ENCODE results near the gene DUSP28.

The DUSP28 gene

GRCh38 chr2:240597419-240598181 is 37.4 kb downstream of the DUSP28 start:
- no peak overlapping the region for H3K27ac ChIP-seq (ENCODE audit: extremely low read depth, low read depth, low read length)
- H3K4me3 ChIP-seq (ENCODE audit: low read depth, low read length): no peak overlapping the region
- CTCF ChIA-PET: no interaction called here
- no peaks in the 10 kb centered on the region for H3K9me3 ChIP-seq (ENCODE audit: control insufficient read depth, insufficient read depth, low read depth, low read length)
- peaks cover 1 to 73% of the 10 kb centered on the region in 2 experiments for H3K36me3 ChIP-seq (ENCODE audit: control insufficient read depth in 2 of 2, insufficient read depth in 1 of 2, low read length in 2 of 2)
- H3K4me1 ChIP-seq (ENCODE audit: control insufficient read depth, insufficient read depth, low read length): no peaks in the 10 kb centered on the region
- POLR2A ChIA-PET: interaction anchor here (4.5 kb wide), 1 partner anchor 11 kb away, joined by 14 read pairs; the partner anchor contains the start of gene CAPN10
- no peak for TF ChIP-seq MYNN (tag by site-specific recombination; IDR thresholded peaks at IDR 0.05; ENCODE audit: borderline replicate concordance)
- TF ChIP-seq ZNF707 (tag by site-specific recombination; IDR thresholded peaks at IDR 0.05): no peak
- no peak for TF ChIP-seq ZNF132 (tag by site-specific recombination; IDR thresholded peaks at IDR 0.05; ENCODE audit: borderline replicate concordance)
- TF ChIP-seq, protein P1, sequence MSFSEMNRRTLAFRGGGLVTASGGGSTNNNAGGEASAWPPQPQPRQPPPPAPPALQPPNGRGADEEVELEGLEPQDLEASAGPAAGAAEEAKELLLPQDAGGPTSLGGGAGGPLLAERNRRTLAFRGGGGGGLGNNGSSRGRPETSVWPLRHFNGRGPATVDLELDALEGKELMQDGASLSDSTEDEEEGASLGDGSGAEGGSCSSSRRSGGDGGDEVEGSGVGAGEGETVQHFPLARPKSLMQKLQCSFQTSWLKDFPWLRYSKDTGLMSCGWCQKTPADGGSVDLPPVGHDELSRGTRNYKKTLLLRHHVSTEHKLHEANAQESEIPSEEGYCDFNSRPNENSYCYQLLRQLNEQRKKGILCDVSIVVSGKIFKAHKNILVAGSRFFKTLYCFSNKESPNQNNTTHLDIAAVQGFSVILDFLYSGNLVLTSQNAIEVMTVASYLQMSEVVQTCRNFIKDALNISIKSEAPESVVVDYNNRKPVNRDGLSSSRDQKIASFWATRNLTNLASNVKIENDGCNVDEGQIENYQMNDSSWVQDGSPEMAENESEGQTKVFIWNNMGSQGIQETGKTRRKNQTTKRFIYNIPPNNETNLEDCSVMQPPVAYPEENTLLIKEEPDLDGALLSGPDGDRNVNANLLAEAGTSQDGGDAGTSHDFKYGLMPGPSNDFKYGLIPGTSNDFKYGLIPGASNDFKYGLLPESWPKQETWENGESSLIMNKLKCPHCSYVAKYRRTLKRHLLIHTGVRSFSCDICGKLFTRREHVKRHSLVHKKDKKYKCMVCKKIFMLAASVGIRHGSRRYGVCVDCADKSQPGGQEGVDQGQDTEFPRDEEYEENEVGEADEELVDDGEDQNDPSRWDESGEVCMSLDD (tag by site-specific recombination; IDR thresholded peaks at IDR 0.05): no peak
- TF ChIP-seq ZNF514 (tag by site-specific recombination; IDR thresholded peaks at IDR 0.05): no peak
- no peak for TF ChIP-seq ZNF324 (tag by site-specific recombination; IDR thresholded peaks at IDR 0.05)
- no peak for TF ChIP-seq ZNF660 (tag by site-specific recombination; IDR thresholded peaks at IDR 0.05)
- no peak for TF ChIP-seq ZNF560 (tag by site-specific recombination; IDR thresholded peaks at IDR 0.05; ENCODE audit: borderline replicate concordance)
- no peak for TF ChIP-seq ZNF596 (tag by site-specific recombination; IDR thresholded peaks at IDR 0.05)
- TF ChIP-seq ZNF549 (tag by site-specific recombination; IDR thresholded peaks at IDR 0.05): no peak
- TF ChIP-seq, protein P2, sequence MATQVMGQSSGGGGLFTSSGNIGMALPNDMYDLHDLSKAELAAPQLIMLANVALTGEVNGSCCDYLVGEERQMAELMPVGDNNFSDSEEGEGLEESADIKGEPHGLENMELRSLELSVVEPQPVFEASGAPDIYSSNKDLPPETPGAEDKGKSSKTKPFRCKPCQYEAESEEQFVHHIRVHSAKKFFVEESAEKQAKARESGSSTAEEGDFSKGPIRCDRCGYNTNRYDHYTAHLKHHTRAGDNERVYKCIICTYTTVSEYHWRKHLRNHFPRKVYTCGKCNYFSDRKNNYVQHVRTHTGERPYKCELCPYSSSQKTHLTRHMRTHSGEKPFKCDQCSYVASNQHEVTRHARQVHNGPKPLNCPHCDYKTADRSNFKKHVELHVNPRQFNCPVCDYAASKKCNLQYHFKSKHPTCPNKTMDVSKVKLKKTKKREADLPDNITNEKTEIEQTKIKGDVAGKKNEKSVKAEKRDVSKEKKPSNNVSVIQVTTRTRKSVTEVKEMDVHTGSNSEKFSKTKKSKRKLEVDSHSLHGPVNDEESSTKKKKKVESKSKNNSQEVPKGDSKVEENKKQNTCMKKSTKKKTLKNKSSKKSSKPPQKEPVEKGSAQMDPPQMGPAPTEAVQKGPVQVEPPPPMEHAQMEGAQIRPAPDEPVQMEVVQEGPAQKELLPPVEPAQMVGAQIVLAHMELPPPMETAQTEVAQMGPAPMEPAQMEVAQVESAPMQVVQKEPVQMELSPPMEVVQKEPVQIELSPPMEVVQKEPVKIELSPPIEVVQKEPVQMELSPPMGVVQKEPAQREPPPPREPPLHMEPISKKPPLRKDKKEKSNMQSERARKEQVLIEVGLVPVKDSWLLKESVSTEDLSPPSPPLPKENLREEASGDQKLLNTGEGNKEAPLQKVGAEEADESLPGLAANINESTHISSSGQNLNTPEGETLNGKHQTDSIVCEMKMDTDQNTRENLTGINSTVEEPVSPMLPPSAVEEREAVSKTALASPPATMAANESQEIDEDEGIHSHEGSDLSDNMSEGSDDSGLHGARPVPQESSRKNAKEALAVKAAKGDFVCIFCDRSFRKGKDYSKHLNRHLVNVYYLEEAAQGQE (tag by site-specific recombination; IDR thresholded peaks at IDR 0.05): no peak

- Histone ChIP-seq H3K27ac (ENCODE audit: extremely low read depth, low read depth, low read length) (no peak overlapping the region), H3K4me1 (ENCODE audit: control insufficient read depth, insufficient read depth, low read length) (no peaks in the 10 kb centered on the region), H3K36me3 (ENCODE audit: control insufficient read depth in 2 of 2, insufficient read depth in 1 of 2, low read length in 2 of 2) (peaks cover 0 to 66% of the 10 kb centered on the region in 2 experiments; a peak in 2 of 3 replicates), H3K9me3 (ENCODE audit: control insufficient read depth, insufficient read depth, low read depth, low read length) (no peaks in the 10 kb centered on the region), H3K4me3 (ENCODE audit: low read depth, low read length) (no peak overlapping the region)
- CTCF ChIA-PET: no interaction called here
- POLR2A ChIA-PET: interaction anchor here (4.5 kb wide), 1 partner anchor 11 kb away, joined by 14 read pairs; the partner anchor contains the start of gene CAPN10
- TF ChIP-seq HOXC10 (CRISPR knock-in tag; IDR thresholded peaks at IDR 0.05) (no peak), ZNF155 (tag by site-specific recombination; IDR thresholded peaks at IDR 0.05) (no peak), ZNF266 (tag by site-specific recombination; IDR thresholded peaks at IDR 0.05; ENCODE audit: low read depth) (no peak)
- TF ChIP-seq, protein P3, sequence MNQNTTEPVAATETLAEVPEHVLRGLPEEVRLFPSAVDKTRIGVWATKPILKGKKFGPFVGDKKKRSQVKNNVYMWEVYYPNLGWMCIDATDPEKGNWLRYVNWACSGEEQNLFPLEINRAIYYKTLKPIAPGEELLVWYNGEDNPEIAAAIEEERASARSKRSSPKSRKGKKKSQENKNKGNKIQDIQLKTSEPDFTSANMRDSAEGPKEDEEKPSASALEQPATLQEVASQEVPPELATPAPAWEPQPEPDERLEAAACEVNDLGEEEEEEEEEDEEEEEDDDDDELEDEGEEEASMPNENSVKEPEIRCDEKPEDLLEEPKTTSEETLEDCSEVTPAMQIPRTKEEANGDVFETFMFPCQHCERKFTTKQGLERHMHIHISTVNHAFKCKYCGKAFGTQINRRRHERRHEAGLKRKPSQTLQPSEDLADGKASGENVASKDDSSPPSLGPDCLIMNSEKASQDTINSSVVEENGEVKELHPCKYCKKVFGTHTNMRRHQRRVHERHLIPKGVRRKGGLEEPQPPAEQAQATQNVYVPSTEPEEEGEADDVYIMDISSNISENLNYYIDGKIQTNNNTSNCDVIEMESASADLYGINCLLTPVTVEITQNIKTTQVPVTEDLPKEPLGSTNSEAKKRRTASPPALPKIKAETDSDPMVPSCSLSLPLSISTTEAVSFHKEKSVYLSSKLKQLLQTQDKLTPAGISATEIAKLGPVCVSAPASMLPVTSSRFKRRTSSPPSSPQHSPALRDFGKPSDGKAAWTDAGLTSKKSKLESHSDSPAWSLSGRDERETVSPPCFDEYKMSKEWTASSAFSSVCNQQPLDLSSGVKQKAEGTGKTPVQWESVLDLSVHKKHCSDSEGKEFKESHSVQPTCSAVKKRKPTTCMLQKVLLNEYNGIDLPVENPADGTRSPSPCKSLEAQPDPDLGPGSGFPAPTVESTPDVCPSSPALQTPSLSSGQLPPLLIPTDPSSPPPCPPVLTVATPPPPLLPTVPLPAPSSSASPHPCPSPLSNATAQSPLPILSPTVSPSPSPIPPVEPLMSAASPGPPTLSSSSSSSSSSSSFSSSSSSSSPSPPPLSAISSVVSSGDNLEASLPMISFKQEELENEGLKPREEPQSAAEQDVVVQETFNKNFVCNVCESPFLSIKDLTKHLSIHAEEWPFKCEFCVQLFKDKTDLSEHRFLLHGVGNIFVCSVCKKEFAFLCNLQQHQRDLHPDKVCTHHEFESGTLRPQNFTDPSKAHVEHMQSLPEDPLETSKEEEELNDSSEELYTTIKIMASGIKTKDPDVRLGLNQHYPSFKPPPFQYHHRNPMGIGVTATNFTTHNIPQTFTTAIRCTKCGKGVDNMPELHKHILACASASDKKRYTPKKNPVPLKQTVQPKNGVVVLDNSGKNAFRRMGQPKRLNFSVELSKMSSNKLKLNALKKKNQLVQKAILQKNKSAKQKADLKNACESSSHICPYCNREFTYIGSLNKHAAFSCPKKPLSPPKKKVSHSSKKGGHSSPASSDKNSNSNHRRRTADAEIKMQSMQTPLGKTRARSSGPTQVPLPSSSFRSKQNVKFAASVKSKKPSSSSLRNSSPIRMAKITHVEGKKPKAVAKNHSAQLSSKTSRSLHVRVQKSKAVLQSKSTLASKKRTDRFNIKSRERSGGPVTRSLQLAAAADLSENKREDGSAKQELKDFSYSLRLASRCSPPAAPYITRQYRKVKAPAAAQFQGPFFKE (tag by site-specific recombination; IDR thresholded peaks at IDR 0.05; ENCODE audit: borderline replicate concordance): no peak
- TF ChIP-seq, protein P4, sequence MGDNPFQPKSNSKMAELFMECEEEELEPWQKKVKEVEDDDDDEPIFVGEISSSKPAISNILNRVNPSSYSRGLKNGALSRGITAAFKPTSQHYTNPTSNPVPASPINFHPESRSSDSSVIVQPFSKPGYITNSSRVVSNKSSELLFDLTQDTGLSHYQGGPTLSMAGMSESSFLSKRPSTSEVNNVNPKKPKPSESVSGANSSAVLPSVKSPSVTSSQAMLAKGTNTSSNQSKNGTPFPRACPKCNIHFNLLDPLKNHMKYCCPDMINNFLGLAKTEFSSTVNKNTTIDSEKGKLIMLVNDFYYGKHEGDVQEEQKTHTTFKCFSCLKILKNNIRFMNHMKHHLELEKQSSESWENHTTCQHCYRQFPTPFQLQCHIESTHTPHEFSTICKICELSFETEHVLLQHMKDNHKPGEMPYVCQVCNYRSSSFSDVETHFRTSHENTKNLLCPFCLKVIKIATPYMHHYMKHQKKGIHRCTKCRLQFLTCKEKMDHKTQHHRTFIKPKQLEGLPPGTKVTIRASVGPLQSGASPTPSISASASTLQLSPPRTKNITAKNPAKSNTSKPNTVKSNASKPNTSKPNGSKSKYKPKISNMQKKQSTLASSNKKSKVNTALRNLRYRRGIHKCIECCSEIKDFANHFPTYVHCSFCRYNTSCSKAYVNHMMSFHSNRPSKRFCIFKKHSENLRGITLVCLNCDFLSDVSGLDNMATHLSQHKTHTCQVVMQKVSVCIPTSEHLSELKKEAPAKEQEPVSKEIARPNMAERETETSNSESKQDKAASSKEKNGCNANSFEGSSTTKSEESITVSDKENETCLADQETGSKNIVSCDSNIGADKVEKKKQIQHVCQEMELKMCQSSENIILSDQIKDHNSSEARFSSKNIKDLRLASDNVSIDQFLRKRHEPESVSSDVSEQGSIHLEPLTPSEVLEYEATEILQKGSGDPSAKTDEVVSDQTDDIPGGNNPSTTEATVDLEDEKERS (tag by site-specific recombination; IDR thresholded peaks at IDR 0.05): no peak
Observed at GRCh38 chr2:240598311-240598911, 38.3 kb downstream of the DUSP28 start.

Measured in HEK293 (cell line).